Inferior parietal cortex (tissue), 1 donor: Measurements from ENCODE around the gene TMC1.
A peak's percentile ranks its signal among the peaks of the same experiment; 100 is the strongest.
"Not testable (repeated sequence)": the region's sequence is repeated elsewhere in the genome, so short reads cannot be mapped to it uniquely, and the experiment has no call there.

ENCODE experiments used
- DNase-seq: peaks from one replicate; pipeline ENCODE4 v3.0.0-alpha.2; 2016; ENCODE audit errors: extremely low spot score

TMC1 gene

GRCh38 chr9:72526901-72527800, 5.7 kb downstream of the TMC1 start:
- peak; percentile 47 for DNase-seq

DNA sequence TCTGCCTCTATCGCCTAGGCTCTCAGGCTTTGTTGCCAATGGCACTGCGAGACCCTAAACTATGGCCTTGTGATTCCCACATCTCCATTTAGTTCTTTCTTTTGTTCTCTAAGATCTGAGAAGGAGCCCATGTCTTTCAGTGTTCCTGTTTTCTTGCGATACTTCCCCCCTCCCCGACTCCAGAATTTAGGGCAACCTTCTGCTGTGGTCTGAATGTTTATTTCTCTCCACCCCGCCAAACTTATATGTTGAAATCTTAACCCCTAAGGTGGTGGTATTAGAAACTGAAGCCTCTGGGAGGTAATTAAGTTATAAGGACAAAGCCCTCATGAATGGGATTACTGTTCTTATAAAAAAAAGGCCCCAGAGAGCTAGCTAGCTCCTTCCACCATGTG, 6.4 kb downstream of the TMC1 start:
- DNase-seq: no peak

DNA sequence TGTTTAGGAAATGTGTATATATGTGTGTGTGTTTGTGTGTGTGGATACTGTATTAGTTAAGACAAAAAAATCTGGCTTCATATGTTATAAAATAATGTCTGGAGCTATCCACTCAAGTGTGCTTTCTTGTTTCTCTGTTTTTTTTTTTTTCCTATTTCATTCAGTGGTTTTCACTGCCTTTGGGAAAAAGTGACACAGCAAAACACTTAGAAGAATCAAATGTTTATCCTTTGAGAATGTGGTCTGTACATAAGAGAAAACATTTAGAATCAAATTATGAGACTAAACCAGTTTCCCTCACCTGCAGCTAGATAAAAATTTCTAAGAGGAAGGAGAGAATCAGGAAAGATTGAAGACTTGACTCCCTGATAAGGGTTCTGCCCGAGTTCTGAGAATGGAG, 8.1 kb downstream of the TMC1 start:
- DNase-seq: no peak

DNA sequence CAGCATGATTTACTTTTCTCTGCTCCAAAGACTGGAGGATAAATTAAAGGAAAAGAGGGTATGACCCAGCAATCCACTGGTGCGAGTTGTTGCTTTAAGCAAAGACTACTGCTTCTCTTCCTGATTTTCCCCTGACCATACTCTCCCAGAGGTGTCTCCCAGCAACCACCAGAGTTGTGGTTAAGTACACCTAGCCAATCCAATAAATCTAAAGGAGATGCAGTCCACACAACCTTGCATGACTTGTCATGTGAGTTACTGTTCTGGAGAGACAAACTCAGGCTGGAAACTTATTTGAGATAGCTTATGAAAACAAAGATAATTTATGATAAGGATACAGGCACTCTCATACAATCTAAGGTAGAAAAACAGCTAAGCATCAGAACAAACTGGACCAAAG, 11.9 kb downstream of the TMC1 start:
- no peak for DNase-seq

DNA sequence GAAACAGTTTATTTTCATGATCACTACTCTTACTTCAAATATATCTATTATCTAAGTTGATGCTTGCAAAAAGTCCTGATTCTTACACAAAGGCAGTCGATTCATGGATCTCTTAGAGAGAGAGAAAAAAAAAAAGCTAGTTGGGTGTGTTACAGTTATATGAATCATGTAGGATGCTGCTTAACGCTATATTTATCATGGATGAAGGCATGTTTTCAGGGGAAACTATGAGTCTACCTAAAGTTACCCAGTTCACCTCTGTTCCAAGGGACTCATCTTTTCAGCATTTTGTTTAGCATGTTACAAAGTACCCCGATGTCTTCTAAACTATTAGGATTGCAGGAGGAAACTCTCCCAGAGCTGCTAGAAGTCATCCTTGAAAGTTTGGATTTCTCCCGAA, 13.5 kb downstream of the TMC1 start:
- no peak for DNase-seq

GRCh38 chr9:72537011-72537545, 15.7 kb downstream of the TMC1 start:
- no peak for DNase-seq

DNA sequence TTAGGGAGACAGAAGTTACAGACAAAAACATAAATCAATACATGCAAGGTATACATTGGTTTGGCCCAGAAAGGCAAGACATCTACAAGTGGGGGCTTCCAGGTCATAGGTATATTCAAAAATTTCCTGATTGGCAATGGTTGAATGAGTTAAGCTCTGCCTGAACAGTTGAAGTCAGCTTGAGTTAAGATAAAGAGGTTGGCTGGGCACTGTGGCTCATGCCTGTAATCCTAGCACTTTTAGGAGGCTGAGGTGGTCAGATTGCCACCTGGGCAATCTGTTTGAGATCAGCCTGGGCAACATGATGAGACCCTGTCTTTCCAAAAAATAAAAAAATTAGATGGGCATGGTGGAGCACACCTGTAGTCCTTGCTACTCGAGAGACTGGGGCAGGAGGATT, 16.3 kb downstream of the TMC1 start:
- DNase-seq: no peak

GRCh38 chr9:72538921-72539702, 17.7 kb downstream of the TMC1 start:
- DNase-seq: no peak

DNA sequence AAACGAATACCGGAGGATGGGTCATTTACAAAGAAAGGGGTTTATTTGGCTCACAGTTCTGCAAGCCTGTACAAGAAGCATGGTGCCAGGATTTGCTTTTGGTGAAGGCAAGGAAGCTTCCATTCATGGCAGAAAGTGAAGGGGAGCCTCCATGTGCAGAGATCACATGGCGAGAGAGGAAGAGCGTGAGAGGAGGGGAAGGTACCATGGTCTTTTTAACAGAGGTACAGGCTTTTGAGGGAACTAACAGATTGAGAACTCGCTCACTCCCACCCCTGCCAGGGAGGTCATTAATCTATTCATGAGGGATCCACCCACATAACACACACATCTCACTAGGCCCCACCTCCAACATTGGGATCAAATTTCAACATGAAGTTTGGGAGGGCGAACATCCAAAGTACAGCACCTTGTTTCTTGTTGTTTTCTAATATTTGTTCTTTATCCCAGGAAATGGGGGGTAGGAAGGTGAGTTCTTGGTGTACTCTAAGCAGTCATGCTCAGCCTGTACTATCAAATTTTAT, 18.5 kb downstream of the TMC1 start:
- no peak for DNase-seq

DNA sequence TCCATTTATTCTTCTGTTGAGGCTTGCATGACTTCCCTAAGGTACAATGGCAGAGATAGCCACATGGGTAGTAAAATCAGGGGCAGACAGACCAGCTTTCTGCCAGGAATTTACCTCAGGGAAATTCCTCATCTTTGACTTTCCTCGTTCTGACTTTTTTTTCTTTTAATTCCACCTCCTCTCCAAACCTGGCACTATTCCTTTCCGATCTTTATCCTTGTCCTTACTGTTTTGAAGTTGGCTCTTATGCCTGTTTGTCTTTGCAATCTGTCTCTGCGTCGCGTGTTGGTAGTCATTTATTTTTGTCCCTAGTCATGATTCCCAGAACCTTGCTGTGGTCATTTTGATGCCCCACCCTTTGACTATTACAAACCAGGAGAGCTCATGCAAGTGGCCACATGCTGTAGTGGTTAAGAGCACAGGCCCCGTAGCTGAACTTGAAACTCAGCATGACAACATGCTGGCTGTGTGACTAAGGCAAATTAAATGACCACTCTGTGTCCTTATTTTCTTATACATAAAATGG, 19.0 kb downstream of the TMC1 start:
- DNase-seq: no peak

- not testable (repeated sequence) for DNase-seq
These were observed 21.1 kb downstream of the TMC1 start for GRCh38 chr9:72542537-72542833.

DNA sequence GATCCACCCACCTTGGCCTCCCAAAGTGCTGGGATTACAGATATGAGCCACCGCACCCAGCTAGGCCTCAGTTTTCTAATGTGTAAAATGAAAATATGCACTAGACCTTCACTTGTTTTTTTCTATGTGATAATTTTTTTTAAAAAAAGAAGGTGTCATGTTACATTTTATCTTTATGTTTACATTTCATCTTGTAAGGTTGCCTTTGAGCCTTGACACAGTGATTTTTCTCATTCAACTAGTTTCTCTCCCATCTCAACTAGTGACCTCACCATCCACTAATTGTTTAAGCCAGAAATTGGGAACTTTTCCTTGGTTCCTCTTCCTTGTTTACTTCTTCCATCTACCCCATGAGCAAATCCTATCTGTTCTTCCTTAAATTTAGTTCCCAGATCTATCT, 21.5 kb downstream of the TMC1 start:
- DNase-seq: no peak

DNA sequence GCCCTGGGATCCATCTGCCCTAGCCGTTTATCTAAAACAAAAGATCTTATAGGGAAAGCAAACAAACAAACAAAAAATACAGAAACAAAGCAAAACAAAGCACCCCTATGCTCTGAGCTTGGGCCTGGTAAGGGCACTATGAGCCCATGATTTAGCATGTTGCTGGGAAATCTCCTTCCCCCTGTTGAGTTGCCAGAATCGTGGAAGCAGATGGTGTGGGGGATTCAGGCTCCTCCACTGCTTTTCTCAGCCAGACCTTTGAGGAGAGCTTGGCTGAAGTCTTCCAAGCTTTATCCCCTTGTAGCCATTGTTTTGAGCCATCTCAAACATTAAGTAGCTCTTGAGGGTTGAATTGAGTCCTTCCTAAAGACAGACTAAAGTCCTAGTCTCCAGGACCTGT, 29.9 kb downstream of the TMC1 start:
- no peak for DNase-seq

- no peak for DNase-seq
These were observed 30.9 kb downstream of the TMC1 start for GRCh38 chr9:72552356-72552755.

DNA sequence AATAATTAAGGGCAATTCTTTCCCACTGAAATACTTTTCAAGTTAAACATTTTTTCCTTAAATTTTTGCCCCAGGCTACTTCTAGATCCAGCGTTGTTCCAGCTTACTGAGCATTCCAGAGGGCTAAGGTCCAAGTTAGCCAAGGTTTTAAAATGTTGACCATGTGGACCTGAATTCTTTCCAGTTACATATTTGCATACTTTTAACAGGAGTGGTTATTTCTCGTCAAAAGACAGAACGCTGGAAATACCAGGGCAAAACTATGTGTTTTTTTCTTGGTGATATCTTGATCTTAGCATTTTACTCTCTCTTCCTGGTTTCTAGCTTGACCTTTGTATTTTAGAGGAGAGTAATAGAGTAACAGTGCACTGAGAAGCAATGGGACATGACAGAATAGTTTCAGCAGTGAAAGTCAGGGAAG, 32.8 kb downstream of the TMC1 start:
- no peak for DNase-seq

DNA sequence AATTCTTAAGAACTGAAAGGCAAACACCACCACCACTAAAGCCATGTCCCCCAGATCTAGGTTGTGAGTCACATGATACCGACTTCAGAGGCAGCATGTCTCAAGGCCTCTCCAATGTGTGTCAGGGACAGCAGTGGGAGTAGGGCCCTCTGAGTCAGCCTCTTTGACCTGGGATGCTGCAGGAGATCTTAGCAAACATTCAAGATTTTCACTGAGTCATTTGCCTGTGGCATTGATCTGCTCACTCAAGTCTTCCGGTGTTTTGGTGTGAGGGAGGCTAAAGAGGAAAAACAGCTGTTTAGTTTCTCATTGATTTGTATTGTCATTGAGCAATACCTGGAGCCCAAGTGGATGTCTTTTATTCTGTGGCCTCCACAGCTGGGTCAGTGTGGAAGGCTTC, 36.1 kb downstream of the TMC1 start:
- no peak for DNase-seq

- no peak for DNase-seq
These were observed 38.7 kb downstream of the TMC1 start for GRCh38 chr9:72560086-72560485.

DNA sequence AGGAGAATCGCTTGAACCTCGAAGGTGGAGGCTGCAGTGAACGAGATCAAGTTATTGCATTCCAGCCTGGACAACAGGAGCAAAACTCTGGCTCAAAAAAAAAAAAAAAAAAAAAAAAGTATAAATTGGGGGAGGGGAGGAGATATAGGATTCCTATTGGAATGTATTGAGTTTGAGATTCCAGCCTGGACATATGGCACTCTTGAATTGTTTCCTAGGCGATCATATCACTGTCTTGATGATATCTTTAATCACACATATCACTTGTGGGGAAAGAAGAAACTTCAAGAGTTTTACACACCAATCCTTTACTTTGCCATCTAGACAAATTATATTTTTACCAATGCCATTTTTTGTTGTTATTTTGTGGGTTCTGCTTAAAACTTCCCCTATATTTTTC, 42.4 kb downstream of the TMC1 start:
- DNase-seq: no peak

GRCh38 chr9:72564479-72565281, 43.3 kb downstream of the TMC1 start:
- no peak for DNase-seq

DNA sequence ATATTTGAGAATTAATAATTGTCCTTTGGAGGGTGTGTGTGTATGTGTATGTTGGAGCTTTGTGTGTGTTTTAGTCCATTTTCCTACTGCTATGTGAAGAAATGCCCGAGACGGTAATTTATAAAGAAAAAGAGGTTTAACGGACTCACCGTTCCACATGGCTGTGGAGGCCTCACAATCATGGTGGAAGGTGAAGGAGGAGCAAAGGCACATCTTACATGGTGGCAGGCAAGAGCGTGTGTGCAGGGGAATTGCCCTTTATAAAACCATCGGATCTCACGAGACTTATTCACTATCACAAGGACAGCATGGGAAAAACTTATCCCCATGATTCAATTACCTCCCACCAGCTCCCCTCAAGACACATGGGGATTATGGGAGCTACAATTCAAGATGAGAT, 44.1 kb downstream of the TMC1 start:
- DNase-seq: no peak

DNA sequence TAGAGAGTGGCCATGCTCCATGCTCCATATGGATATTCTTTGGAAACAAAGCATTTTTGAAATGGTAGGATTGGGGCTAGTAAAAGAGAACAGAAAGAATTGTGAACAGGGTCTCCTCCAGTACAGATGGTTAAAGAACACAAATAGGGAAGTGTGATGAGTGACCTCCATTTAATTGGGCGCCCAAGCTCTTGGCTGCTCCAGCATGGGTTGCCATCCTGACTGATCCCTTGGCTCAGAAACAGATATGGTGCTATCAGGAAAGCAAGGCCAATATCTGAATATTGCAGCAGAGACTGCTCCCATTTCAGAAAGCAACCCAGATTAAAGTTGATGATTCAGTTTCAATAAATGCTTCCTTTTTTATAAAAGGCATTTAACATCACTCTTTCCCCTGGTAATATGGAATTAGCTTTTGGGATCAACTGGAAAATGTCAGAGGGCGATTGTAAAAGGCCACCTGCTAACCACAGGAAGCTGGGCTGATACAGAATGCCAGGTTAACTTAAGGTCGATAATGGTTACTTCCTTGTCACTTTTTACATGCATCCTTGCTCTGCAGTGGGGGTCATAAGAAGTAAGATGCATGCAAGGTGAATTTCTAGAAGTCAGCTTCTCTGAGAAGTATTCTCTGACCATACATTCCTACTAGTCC, 52.9 kb downstream of the TMC1 start:
- no peak for DNase-seq
